K562 (cell line): ENCODE results near the gene TBRG4. TPM values are rescaled to one million over a fixed set of nuclear protein-coding genes. Genes with fewer than 3 reads are reported as not detected.

Experiments used
- ATAC-seq: fragments of 200-7000 bp; cut with Tn5 transposase; 3 replicates; pipeline ENCODE4 v1.9.1; 2020; ENCODE audit warnings: moderate library complexity
- BruUV-seq: library from RNA; stranded (reverse); fragments of 400-500 nt; replicated peaks from 2 replicates; lab custom pipeline; 2021; lab: Mats Ljungman, UMichigan
- CTCF ChIA-PET: fragments of 300-600 bp; formaldehyde crosslinking; extraction: SDS; loops from one replicate; lab custom pipeline; 2021; ENCODE audit warnings: low intra/inter-chr PET ratio; lab: Yijun Ruan, JAX
- POLR2A ChIA-PET: fragments of 300-600, 350-650 bp; sonication (Branson Sonifier 250); formaldehyde crosslinking; extraction: SDS; loops from one replicate; lab custom pipeline; 2021; ENCODE audit warnings: antibody characterized with exemption, inconsistent platforms; lab: Yijun Ruan, JAX
- DNase-seq, 4 experiments: peaks; one replicate each; pipeline versions ENCODE4 v3.0.0 to v3.0.0-alpha.2; 2011 to 2018; ENCODE audit warnings: low spot score in 3 of 4, mixed read lengths in 3 of 4; ENCODE audit errors: extremely low read depth in 1 of 4
- FAIRE-seq: peaks from 2 replicates; lab custom pipeline; 2011; peaks lifted over from hg19 to GRCh38; lab: Jason Lieb, UNC
- H2AFZ ChIP-seq: 2 replicates; pipeline ENCODE4 v1.6.0; 2011; ENCODE audit warnings: low read depth, low read length, control low read depth, inconsistent platforms
- H3K27ac ChIP-seq: fragments of 200-600 bp; 3 replicates; pipeline ENCODE4 v1.8.0; 2011; ENCODE audit warnings: low read depth, mild to moderate bottlenecking, control low read depth, inconsistent platforms, low read length, moderate library complexity, mixed read lengths; ENCODE audit errors: extremely low read depth
- H3K27me3 ChIP-seq, 2 experiments: fragments of 300-600 bp in 1 of 2; 2 replicates in 1 of 2; 3 replicates in 1 of 2; pipeline versions ENCODE4 v1.6.0 to v1.8.0; 2011; ENCODE audit warnings: inconsistent platforms in 2 of 2, low read length in 2 of 2, mild to moderate bottlenecking in 1 of 2, mixed read lengths in 1 of 2, moderate library complexity in 1 of 2; ENCODE audit not compliant: control insufficient read depth in 2 of 2, insufficient read depth in 2 of 2
- H3K36me3 ChIP-seq: fragments of 300-600 bp; 3 replicates; pipeline ENCODE4 v1.8.0; 2011; ENCODE audit warnings: mild to moderate bottlenecking, low read length, inconsistent platforms; ENCODE audit not compliant: control insufficient read depth, insufficient read depth
- H3K4me1 ChIP-seq, 2 experiments: fragments of 200-600 bp in 1 of 2; replicated peaks in 1 of 2; 2 replicates in 1 of 2; 3 replicates in 1 of 2; pipeline versions ENCODE4 v1.5.1 to v1.8.0; 2011; ENCODE audit warnings: inconsistent platforms in 2 of 2, low read length in 2 of 2, mild to moderate bottlenecking in 1 of 2, mixed read lengths in 1 of 2, moderate library complexity in 1 of 2; ENCODE audit not compliant: control insufficient read depth in 2 of 2, insufficient read depth in 2 of 2
- H3K4me2 ChIP-seq: 2 replicates; pipeline ENCODE4 v1.6.1; 2011; ENCODE audit warnings: low read length, control low read depth, inconsistent platforms, mixed read lengths; ENCODE audit not compliant: insufficient read depth
- H3K4me3 ChIP-seq: fragments of 200-600 bp; sonication (generic), shearing (Covaris generic); 2 replicates; pipeline ENCODE4 v1.5.1; 2016; ENCODE audit warnings: control low read depth, inconsistent platforms
- H3K79me2 ChIP-seq: fragments of 200-600 bp; 3 replicates; pipeline ENCODE4 v1.8.0; 2011; ENCODE audit warnings: low read length, inconsistent platforms; ENCODE audit not compliant: control insufficient read depth, insufficient read depth
- H3K9ac ChIP-seq, 2 experiments: 2 replicates each; pipeline versions ENCODE4 v1.6.0 to v1.6.1; 2011; ENCODE audit warnings: low read depth in 2 of 2, low read length in 2 of 2, control low read depth in 1 of 2, inconsistent platforms in 1 of 2, mild to moderate bottlenecking in 1 of 2, mixed read lengths in 1 of 2; ENCODE audit not compliant: insufficient read depth in 1 of 2
- H3K9me1 ChIP-seq: one replicate; pipeline ENCODE4 v1.6.0; 2011; ENCODE audit warnings: inconsistent platforms, mild to moderate bottlenecking, low read length, moderate library complexity; ENCODE audit not compliant: control insufficient read depth, insufficient read depth
- H3K9me3 ChIP-seq: replicated peaks from 2 replicates; pipeline ENCODE4 v1.5.1; 2011; ENCODE audit warnings: low read depth, low read length, inconsistent platforms; ENCODE audit not compliant: control insufficient read depth, insufficient read depth
- H4K20me1 ChIP-seq: replicated peaks from 2 replicates; pipeline ENCODE4 v1.6.1; 2011; ENCODE audit warnings: low read length, inconsistent platforms, mixed read lengths; ENCODE audit not compliant: control insufficient read depth, insufficient read depth
- C11orf30 ChIP-seq: fragments of 450-650 bp; IDR thresholded peaks from 2 replicates; pipeline ENCODE4 v1.6.1; 2016; ENCODE audit warnings: low read depth, mild to moderate bottlenecking
- DACH1 ChIP-seq: fragments of 450-650 bp; IDR thresholded peaks from 2 replicates; pipeline ENCODE4 v1.6.1; 2018; ENCODE audit not compliant: partially characterized antibody
- EGR1 ChIP-seq: fragments of 450-650 bp; conservative IDR thresholded peaks from 2 replicates; pipeline ENCODE4 v1.6.1; 2017; ENCODE audit warnings: mild to moderate bottlenecking
- SOX6 ChIP-seq: fragments of 450-650 bp; IDR thresholded peaks from 2 replicates; pipeline ENCODE4 v1.6.1; 2014; ENCODE audit warnings: mild to moderate bottlenecking
- ZKSCAN1 ChIP-seq: fragments of 150-350 bp; IDR thresholded peaks from 2 replicates; pipeline ENCODE4 v1.6.1; 2016; ENCODE audit warnings: low read depth, low read length
- ZNF311 ChIP-seq: fragments of 250-450 bp; sonication (Bioruptor Pico); IDR thresholded peaks from 2 replicates; pipeline ENCODE4 v1.4.0; 2020; ENCODE audit warnings: mild to moderate bottlenecking, moderate library complexity
- WGBS: fragments of 100-300 bp; shearing (Covaris generic); methylation state at CpG from one replicate; pipeline ENCODE4 v1.1.6; 2016; ENCODE audit warnings: low coverage, mixed read lengths; ENCODE audit not compliant: insufficient coverage; ENCODE audit errors: missing lambda C conversion rate; 5-methylcytosine and 5-hydroxymethylcytosine counted together
- in situ Hi-C: fragments of 300-500 bp; cut with MboI; formaldehyde crosslinking; loops from 4 replicates; pipeline ENCODE4 v1.15.0; 2018; ENCODE audit warnings: inconsistent platforms, mixed read lengths
- intact Hi-C: fragments of 100-400 bp; cut with micrococcal nuclease; formaldehyde crosslinking; loops from 2 replicates; pipeline ENCODE4 v1.14.2; 2022
- polyA plus RNA-seq, 8 experiments: library from polyadenylated mRNA; depleted of rRNA in 4 of 8; stranded (reverse) in 5 of 8; unstranded in 3 of 8; fragments of >200 nt; fragmentation: Nextera tagmentation in 2 of 8; fragmentation: Illumina TruSeq in 1 of 8; extraction: Ambion mirVana in 2 of 8; extraction: Trizol in 1 of 8; gene quantifications; 2 replicates each; pipeline versions ENCODE4 v1.2.1 to v1.2.3, GENCODE V29; 2011 to 2014; ENCODE audit warnings: inconsistent platforms in 1 of 8, missing spikeins in 1 of 8
- total RNA-seq, 7 experiments: library from RNA; depleted of rRNA in 6 of 7; stranded (reverse); fragments of >200 nt in 6 of 7; fragmentation: Illumina TruSeq in 2 of 7; extraction: Trizol in 2 of 7; gene quantifications; 2 replicates each; pipeline versions ENCODE4 v1.2.1 to v1.2.3, GENCODE V29; 2011 to 2021; ENCODE audit warnings: low replicate concordance in 1 of 7
- TF ChIP-seq, protein P1 (sequence below): fragments of 450-650 bp; IDR thresholded peaks from 2 replicates; pipeline ENCODE4 v1.6.1; 2014; ENCODE audit warnings: low read depth, mild to moderate bottlenecking, moderate library complexity, borderline replicate concordance

Gene TBRG4
- total and polyA plus RNA-seq, 9 of the 15 experiments (the other 6 are each of a cell fraction or from before 2014, with no cell fraction given) = 11.2 to 322 (median 216) TPM

GRCh38 chr7:45057878-45058277, 53.6 kb downstream of the TBRG4 start:
- POLR2A ChIA-PET = interaction anchor here (0.7 kb wide), 1 partner anchor 29 kb away, joined by 3 read pairs; no protein-coding TSS in a partner anchor
- 79% methylated on average over 5 of the region's 5 CpGs for WGBS
- Histone ChIP-seq H3K79me2 (peaks cover 39% of the 10 kb centered on the region), H3K4me1 (no peaks in the 10 kb centered on the region), H4K20me1 (no peaks in the 10 kb centered on the region), H3K27me3 (no peaks in the 10 kb centered on the region), H3K9me3 (no peaks in the 10 kb centered on the region), H3K9ac (no peak overlapping the region), H3K27ac (no peak overlapping the region), H3K36me3 (peaks cover 13% of the 10 kb centered on the region; the same call in 2 of the 3 replicates), H2AFZ (no peak overlapping the region), H3K4me2 (no peak overlapping the region), H3K9me1 (no peaks in the 10 kb centered on the region), H3K4me3 (no peak overlapping the region)
- BruUV-seq = no TSS peak
- no peak for TF ChIP-seq DACH1
- TF ChIP-seq, protein P1, sequence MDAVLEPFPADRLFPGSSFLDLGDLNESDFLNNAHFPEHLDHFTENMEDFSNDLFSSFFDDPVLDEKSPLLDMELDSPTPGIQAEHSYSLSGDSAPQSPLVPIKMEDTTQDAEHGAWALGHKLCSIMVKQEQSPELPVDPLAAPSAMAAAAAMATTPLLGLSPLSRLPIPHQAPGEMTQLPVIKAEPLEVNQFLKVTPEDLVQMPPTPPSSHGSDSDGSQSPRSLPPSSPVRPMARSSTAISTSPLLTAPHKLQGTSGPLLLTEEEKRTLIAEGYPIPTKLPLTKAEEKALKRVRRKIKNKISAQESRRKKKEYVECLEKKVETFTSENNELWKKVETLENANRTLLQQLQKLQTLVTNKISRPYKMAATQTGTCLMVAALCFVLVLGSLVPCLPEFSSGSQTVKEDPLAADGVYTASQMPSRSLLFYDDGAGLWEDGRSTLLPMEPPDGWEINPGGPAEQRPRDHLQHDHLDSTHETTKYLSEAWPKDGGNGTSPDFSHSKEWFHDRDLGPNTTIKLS = no peak
- no peak for TF ChIP-seq C11orf30
- no peak for TF ChIP-seq ZKSCAN1
- TF ChIP-seq SOX6 = no peak
- no peak for TF ChIP-seq EGR1
- TF ChIP-seq ZNF311 (CRISPR knock-in tag) = no peak
- DNase-seq = no peak
- FAIRE-seq = no peak
- intact Hi-C loops = no loop called here
- in situ Hi-C loops = no loop called here
- CTCF ChIA-PET = no interaction called here
- ATAC-seq = no peak
